Measurements from ENCODE around the gene IRF8.
"Not testable (repeated sequence)": the region's sequence is repeated elsewhere in the genome, so short reads cannot be mapped to it uniquely, and the experiment has no call there.

The IRF8 gene

DNA sequence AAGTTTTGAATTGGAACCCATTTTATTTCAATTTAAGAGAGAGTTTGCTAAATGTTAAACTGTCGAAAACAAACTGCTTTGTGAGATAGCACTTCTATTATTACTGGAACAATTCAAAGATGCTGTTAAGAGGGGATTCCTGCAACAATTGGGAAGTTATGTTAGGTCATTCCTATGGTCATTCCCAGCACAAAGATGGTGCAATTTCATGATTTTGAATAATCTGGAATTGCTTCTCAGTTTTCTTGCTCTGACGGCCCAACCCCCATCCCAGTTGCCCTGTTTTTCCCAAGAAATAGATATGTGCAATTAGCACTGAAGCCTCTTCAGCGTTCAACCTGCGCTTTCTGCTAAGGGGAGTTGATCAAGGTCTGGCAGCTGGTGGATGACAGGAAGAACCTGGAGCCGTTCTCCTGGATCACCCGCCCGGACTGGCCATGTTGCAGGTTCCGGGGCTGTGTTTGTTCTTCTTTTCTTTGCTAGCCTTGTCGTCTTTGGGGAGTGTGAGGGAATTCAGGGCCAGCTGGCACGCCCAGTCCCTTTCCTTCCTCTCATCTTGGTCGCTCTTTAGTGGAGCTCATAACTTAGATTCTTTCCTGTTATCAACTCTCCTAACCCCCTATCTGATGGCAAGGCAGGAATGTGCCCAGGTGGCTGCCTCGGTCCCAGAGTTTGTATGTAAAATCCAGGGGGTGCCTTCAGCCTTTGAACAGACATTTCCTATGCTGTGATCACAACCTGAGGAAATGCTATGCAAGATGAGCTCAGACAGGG is 29.0 kb upstream of the IRF8 start:
- DNase-seq (ENCODE audit: low read depth) = no peak
- H3K4me3 ChIP-seq (ENCODE audit: low read depth, low read length) = no peak overlapping the region
- TF ChIP-seq MAX (IDR thresholded peaks at IDR 0.05; ENCODE audit: low read depth, low read length) (no peak), MYC (IDR thresholded peaks at IDR 0.05; ENCODE audit: low read depth, low read length) (no peak), CTCF (IDR thresholded peaks at IDR 0.05; ENCODE audit: low read depth, low read length) (no peak), POLR2A (IDR thresholded peaks at IDR 0.05; ENCODE audit: extremely low read depth, insufficient read length) (no peak)

DNA sequence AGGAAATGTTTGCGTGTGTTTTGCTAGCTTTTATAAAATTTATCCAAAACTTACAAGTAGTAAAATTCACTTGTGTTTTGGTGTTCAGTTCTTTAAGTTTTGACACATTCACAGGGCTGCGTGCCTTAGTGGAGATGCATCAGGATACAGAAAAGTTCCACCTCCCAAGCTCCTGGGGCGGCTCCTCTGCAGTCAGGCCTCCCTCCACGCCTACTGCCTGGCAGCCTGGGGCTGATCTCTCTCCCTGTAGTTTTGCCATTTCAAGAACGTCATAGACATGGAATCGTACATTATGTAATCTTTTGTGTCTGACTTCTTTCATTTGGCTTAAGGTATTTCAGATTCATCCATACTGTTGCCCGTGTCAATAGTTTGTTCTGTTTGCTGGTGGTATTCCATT is 27.2 kb upstream of the IRF8 start:
- no peak overlapping the region for H3K4me3 ChIP-seq (ENCODE audit: low read depth, low read length)
- DNase-seq (ENCODE audit: low read depth) = no peak
- TF ChIP-seq CTCF (IDR thresholded peaks at IDR 0.05; ENCODE audit: low read depth, low read length) (no peak), MAX (IDR thresholded peaks at IDR 0.05; ENCODE audit: low read depth, low read length) (no peak), POLR2A (IDR thresholded peaks at IDR 0.05; ENCODE audit: extremely low read depth, insufficient read length) (no peak), MYC (IDR thresholded peaks at IDR 0.05; ENCODE audit: low read depth, low read length) (no peak)

DNA sequence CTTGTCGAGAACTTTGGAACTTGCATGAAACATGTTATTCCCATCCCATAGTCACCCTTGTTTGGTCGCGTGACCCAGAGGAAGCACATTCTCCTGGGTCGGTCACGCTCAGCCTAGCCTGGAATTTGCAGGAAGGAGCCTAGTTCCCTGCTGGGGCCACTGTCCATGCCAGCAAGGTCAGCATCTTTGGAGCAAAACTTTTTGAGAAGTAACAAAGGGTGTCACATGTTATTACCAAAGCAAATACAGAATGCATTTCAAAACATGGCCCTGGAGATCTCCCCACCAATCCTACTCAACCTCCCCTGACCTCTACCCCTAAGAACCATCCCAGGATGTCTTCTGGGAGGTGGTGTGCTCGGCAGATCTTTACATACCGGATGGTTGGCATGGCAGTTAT is 26.2 kb upstream of the IRF8 start:
- H3K4me3 ChIP-seq (ENCODE audit: low read depth, low read length) = no peak overlapping the region
- TF ChIP-seq POLR2A (IDR thresholded peaks at IDR 0.05; ENCODE audit: extremely low read depth, insufficient read length) (no peak), MYC (IDR thresholded peaks at IDR 0.05; ENCODE audit: low read depth, low read length) (no peak), MAX (IDR thresholded peaks at IDR 0.05; ENCODE audit: low read depth, low read length) (no peak), CTCF (IDR thresholded peaks at IDR 0.05; ENCODE audit: low read depth, low read length) (no peak)
- DNase-seq (ENCODE audit: low read depth) = no peak

DNA sequence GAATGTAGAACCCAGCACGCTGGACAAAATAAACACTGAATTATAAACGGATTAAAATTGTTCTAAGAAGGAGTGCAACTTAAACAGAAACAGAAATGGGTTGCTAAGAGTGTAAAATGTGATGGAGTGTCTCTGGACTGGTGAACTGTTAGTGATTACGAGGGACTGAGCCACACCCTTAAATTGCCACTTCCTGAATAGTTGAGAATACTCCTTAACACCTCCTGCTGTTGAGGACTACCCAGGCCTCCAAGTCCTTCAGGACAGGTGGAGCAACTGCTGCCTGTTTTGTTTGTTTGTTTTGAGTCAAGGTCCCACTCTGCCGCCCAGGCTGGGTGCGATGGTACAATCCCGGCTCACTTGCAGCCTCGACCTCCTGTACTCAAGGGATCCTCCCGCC is 25.8 kb upstream of the IRF8 start:
- no peak for TF ChIP-seq MYC (IDR thresholded peaks at IDR 0.05; ENCODE audit: low read depth, low read length)
- no peak for TF ChIP-seq MAX (IDR thresholded peaks at IDR 0.05; ENCODE audit: low read depth, low read length)
- no peak overlapping the region for H3K4me3 ChIP-seq (ENCODE audit: low read depth, low read length)
- DNase-seq (ENCODE audit: low read depth) = no peak

GRCh38 chr16:85874031-85874430 is 24.9 kb upstream of the IRF8 start:
- DNase-seq (ENCODE audit: low read depth); H3K4me3 ChIP-seq (ENCODE audit: low read depth, low read length): not testable (repeated sequence)

DNA sequence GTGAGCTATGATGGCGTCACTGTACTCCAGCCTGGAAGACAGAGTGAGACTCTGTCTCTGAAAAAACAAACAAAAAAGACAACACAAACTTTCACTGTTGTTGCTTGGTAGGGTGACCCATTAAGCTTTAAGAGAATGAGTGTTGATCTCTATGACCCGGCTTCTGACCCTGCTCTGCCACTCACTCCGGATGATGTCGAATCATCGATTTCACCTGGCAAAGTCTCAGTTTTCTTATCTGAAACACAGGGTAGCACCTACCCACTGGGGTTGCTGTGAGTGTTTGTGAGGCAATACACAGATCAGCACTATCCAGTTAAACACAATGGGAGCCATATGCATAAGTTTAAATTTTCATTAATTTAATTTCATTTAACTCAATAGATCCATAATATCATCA is 20.6 kb upstream of the IRF8 start:
- no peak overlapping the region for H3K4me3 ChIP-seq (ENCODE audit: low read depth, low read length)
- no peak for DNase-seq (ENCODE audit: low read depth)
- TF ChIP-seq POLR2A (IDR thresholded peaks at IDR 0.05; ENCODE audit: extremely low read depth, insufficient read length) (no peak), MAX (IDR thresholded peaks at IDR 0.05; ENCODE audit: low read depth, low read length) (no peak), CTCF (IDR thresholded peaks at IDR 0.05; ENCODE audit: low read depth, low read length) (no peak), MYC (IDR thresholded peaks at IDR 0.05; ENCODE audit: low read depth, low read length) (no peak)

- H3K4me3 ChIP-seq (ENCODE audit: low read depth, low read length) = no peak overlapping the region
- TF ChIP-seq MYC (IDR thresholded peaks at IDR 0.05; ENCODE audit: low read depth, low read length) = no peak
- TF ChIP-seq POLR2A (IDR thresholded peaks at IDR 0.05; ENCODE audit: extremely low read depth, insufficient read length) = no peak
- no peak for TF ChIP-seq MAX (IDR thresholded peaks at IDR 0.05; ENCODE audit: low read depth, low read length)
- no peak for TF ChIP-seq CTCF (IDR thresholded peaks at IDR 0.05; ENCODE audit: low read depth, low read length)
- no peak for DNase-seq (ENCODE audit: low read depth)
Measured at GRCh38 chr16:85878875-85879274, 20.1 kb upstream of the IRF8 start.
